DND-41 (cell line): Measurements from ENCODE around the gene GLRB.

Experiments used
- CTCF ChIP-seq: IDR thresholded peaks from 2 replicates; pipeline ENCODE4 v1.5.1; 2012; ENCODE audit warnings: borderline replicate concordance, low read length, moderate library complexity, mild to moderate bottlenecking; ENCODE audit not compliant: poor library complexity, severe bottlenecking; ENCODE audit errors: extremely low read depth
- EZH2 ChIP-seq: IDR thresholded peaks from 3 replicates; pipeline ENCODE4 v1.6.1; 2012; ENCODE audit warnings: borderline replicate concordance, low read depth, mild to moderate bottlenecking, moderate library complexity, low read length, inconsistent platforms; ENCODE audit not compliant: severe bottlenecking

GRCh38 chr4:157057218-157057617 lies 18.7 kb upstream of the GLRB start:
- TF ChIP-seq CTCF (no peak), EZH2 (no peak)
